Left ventricle myocardium inferior (tissue), 1 donor: ENCODE data around the gene PLD2. TPM values are rescaled to one million over a fixed set of nuclear protein-coding genes. Genes with fewer than 3 reads are reported as not detected.

Source experiments
- DNase-seq: peaks from one replicate; pipeline ENCODE4 v3.0.0-alpha.2; 2020
- H3K27ac ChIP-seq: fragments of 200-600 bp; replicated peaks from 2 replicates; pipeline ENCODE4 v1.8.0; 2021
- H3K27me3 ChIP-seq: fragments of 200-600 bp; 2 replicates; pipeline ENCODE4 v1.8.0; 2021; ENCODE audit warnings: low read depth
- H3K36me3 ChIP-seq: fragments of 200-600 bp; 2 replicates; pipeline ENCODE4 v1.8.0; 2021
- H3K4me1 ChIP-seq: fragments of 200-600 bp; 2 replicates; pipeline ENCODE4 v1.8.0; 2021
- H3K4me3 ChIP-seq: fragments of 200-600 bp; 2 replicates; pipeline ENCODE4 v1.8.0; 2021; ENCODE audit warnings: mild to moderate bottlenecking, moderate library complexity
- H3K9me3 ChIP-seq: fragments of 200-600 bp; replicated peaks from 2 replicates; pipeline ENCODE4 v1.8.0; 2021
- CTCF ChIP-seq: fragments of 200-600 bp; IDR thresholded peaks from 2 replicates; pipeline ENCODE4 v1.8.0; 2021; ENCODE audit warnings: antibody characterized with exemption, mild to moderate bottlenecking, borderline replicate concordance
- intact Hi-C: fragments of 100-400 bp; cut with micrococcal nuclease; formaldehyde crosslinking; loops from one replicate; pipeline ENCODE4 v1.11.0; 2022
- total RNA-seq: library from RNA; stranded (reverse); fragmentation: NEBNext Ultra II Directional; extraction: Animal tissue kit (Norgen Biotek cat#: 25700); gene quantifications from one replicate; pipeline ENCODE4 v1.2.1, GENCODE V29; 2021
- donor health status: DM: no; HTN: yes; CAD: no; lungs with severe emphysema.

PLD2 gene
- total RNA-seq, 1 donor from 2014 or later, result 11.2 TPM

- no peak overlapping the region for H3K27ac ChIP-seq
- no peaks in the 10 kb centered on the region for H3K9me3 ChIP-seq
- peaks cover 32% of the 10 kb centered on the region for H3K27me3 ChIP-seq
- intact Hi-C loops, result loop anchor here (5.0 kb wide), 1 partner anchor 99 kb away; no protein-coding TSS in a partner anchor
- DNase-seq, result no peak
- H3K4me3 ChIP-seq, result peak overlapping the region; percentile 90
- TF ChIP-seq CTCF, result no peak
- no peaks in the 10 kb centered on the region for H3K36me3 ChIP-seq
- peaks cover 55% of the 10 kb centered on the region for H3K4me1 ChIP-seq
Measured at GRCh38 chr17:4788159-4788806, 18.7 kb upstream of the PLD2 start.

GRCh38 chr17:4788807-4789700, 17.9 kb upstream of the PLD2 start, which contains the start of gene GLTPD2:
Gene GLTPD2, plus strand, starts transcription at chr17:4788964. Its CDS starts 48 bp downstream, at chr17:4789012.
- Histone ChIP-seq H3K9me3 (no peaks in the 10 kb centered on the region), H3K4me1 (peaks cover 55% of the 10 kb centered on the region), H3K36me3 (no peaks in the 10 kb centered on the region), H3K27ac (peak within 1 kb of the TSS; percentile 100), H3K27me3 (peaks cover 24% of the 10 kb centered on the region), H3K4me3 (peak within 1 kb of the TSS; percentile 90)
- DNase-seq, result no peak
- no peak for TF ChIP-seq CTCF
- intact Hi-C loops, result loop anchor here (5.0 kb wide), 1 partner anchor 98 kb away; no protein-coding TSS in a partner anchor

GRCh38 chr17:4789701-4789950, 17.3 kb upstream of the PLD2 start:
- H3K9me3 ChIP-seq, result no peaks in the 10 kb centered on the region
- H3K36me3 ChIP-seq, result no peaks in the 10 kb centered on the region
- H3K4me1 ChIP-seq, result peaks cover 55% of the 10 kb centered on the region
- H3K27ac ChIP-seq, result peak overlapping the region; percentile 100
- no peak for DNase-seq
- no peak for TF ChIP-seq CTCF
- peaks cover 19% of the 10 kb centered on the region for H3K27me3 ChIP-seq
- H3K4me3 ChIP-seq, result peak overlapping the region; percentile 90
- intact Hi-C loops, result loop anchor here (5.0 kb wide), 1 partner anchor 98 kb away; no protein-coding TSS in a partner anchor

- Histone ChIP-seq H3K4me3 (peak overlapping the region; percentile 90), H3K27me3 (peaks cover 14% of the 10 kb centered on the region), H3K9me3 (no peaks in the 10 kb centered on the region), H3K36me3 (no peaks in the 10 kb centered on the region), H3K27ac (peak overlapping the region; percentile 100), H3K4me1 (peaks cover 54% of the 10 kb centered on the region)
- peak; percentile 87 for DNase-seq
- TF ChIP-seq CTCF, result peak; percentile 85
- intact Hi-C loops, result loop anchor here (5.0 kb wide), 1 partner anchor 97 kb away; no protein-coding TSS in a partner anchor
Measured at GRCh38 chr17:4789951-4790704, 16.8 kb upstream of the PLD2 start.

GRCh38 chr17:4790705-4791088, 16.3 kb upstream of the PLD2 start:
- peak overlapping the region; percentile 100 for H3K27ac ChIP-seq
- peaks cover 48% of the 10 kb centered on the region for H3K4me1 ChIP-seq
- DNase-seq, result no peak
- peak overlapping the region; percentile 90 for H3K4me3 ChIP-seq
- no peaks in the 10 kb centered on the region for H3K9me3 ChIP-seq
- no peak for TF ChIP-seq CTCF
- intact Hi-C loops, result no loop called here
- no peaks in the 10 kb centered on the region for H3K36me3 ChIP-seq
- peaks cover 8% of the 10 kb centered on the region for H3K27me3 ChIP-seq
